Activated naive CD4-positive, alpha-beta T cell treated with anti-CD3 and anti-CD28 coated beads, Interleukin-2, amount 10 ng/mL, durations not matched to agents 7 days and 5 days (primary cell): ENCODE results near the gene MTMR10.

Experiments used
- CTCF ChIA-PET: fragments of 350-600 bp; sonication (Branson Sonifier 250); formaldehyde crosslinking; loops from one replicate; lab custom pipeline; 2021; ENCODE audit warnings: antibody characterized with exemption; lab: Charles Lee
- DNase-seq: peaks from one replicate; pipeline ENCODE4 v3.0.0-alpha.2; 2020
- H3K27ac Mint-ChIP-seq: one replicate; pipeline ENCODE4 v1.8.0; 2021; ENCODE audit warnings: mild to moderate bottlenecking, moderate library complexity, mixed read lengths
- H3K27me3 Mint-ChIP-seq: one replicate; pipeline ENCODE4 v1.8.0; 2021; ENCODE audit warnings: mild to moderate bottlenecking, mixed read lengths
- H3K36me3 Mint-ChIP-seq: one replicate; pipeline ENCODE4 v1.8.0; 2021; ENCODE audit warnings: mixed read lengths
- H3K4me1 Mint-ChIP-seq: one replicate; pipeline ENCODE4 v1.8.0; 2021; ENCODE audit warnings: mixed read lengths
- H3K4me3 Mint-ChIP-seq: one replicate; pipeline ENCODE4 v1.8.0; 2021; ENCODE audit warnings: mild to moderate bottlenecking, moderate library complexity, mixed read lengths
- H3K9me3 Mint-ChIP-seq: one replicate; pipeline ENCODE4 v1.8.0; 2021; ENCODE audit warnings: mixed read lengths

Gene MTMR10

DNA sequence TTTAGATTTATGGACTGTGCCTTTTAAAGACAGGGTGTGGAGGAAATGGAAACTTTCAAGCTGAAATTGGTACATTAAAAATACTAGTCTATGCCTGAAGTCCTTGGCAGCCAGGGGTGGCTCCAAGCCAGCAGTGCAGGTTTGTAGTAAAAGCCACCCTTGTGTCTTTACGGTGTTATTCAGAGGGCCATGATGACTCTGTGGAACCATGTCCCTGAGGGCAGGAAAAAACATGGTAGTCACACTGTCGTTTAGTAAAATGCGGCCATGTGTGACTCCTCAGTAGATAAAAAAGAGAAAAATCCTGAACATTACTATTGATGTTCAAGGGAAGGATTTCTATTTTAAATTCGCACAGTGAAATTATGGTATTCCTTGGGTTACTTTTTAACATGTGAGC is 85.1 kb downstream of the MTMR10 start:
- DNase-seq = no peak
- Mint-ChIP-seq H3K4me3 (no peak overlapping the region), H3K27ac (no peak overlapping the region), H3K9me3 (no peaks in the 10 kb centered on the region), H3K27me3 (peaks cover 15% of the 10 kb centered on the region), H3K36me3 (peaks cover 18% of the 10 kb centered on the region), H3K4me1 (peaks cover 39% of the 10 kb centered on the region)
- CTCF ChIA-PET = no interaction called here

DNA sequence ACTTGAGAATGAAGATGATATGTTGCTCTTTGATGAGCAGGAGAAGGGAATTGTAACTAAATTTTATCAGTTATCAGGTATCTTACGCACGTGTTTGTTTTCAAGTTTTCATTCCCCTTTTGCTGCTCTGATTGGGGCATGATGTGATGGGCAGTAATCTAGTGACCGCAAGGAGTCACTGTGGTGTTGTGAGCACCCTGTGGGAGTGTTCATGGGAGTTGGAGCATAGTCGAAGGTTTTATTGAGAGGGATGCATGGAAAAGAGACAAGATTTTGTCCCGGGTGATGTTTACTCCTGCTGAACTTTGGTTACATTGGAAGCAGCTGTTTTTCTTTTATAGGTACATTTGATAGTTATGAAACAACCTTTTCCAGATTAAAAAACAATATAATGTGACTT is 85.6 kb downstream of the MTMR10 start:
- Mint-ChIP-seq H3K27ac (no peak overlapping the region), H3K36me3 (peaks cover 18% of the 10 kb centered on the region), H3K4me3 (no peak overlapping the region), H3K9me3 (no peaks in the 10 kb centered on the region), H3K27me3 (peaks cover 18% of the 10 kb centered on the region), H3K4me1 (peaks cover 39% of the 10 kb centered on the region)
- DNase-seq = no peak
- CTCF ChIA-PET = no interaction called here

DNA sequence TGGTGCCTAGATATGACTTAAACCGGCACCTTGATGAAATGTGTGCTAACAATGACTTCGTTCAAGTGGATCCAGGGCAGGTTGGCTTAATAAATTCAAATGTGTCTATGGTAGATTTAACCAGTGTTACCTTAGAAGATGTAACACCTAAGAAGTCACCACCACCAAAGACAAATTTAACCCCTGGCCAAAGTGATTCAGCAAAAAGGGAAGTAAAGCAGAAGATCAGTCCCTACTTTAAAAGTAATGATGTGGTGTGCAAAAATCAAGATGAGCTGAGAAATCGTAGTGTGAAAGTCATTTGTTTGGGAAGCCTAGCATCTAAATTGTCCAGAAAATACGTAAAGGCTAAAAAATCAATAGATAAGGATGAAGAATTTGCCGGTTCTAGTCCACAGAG is 86.6 kb downstream of the MTMR10 start:
- H3K36me3 Mint-ChIP-seq = peaks cover 17% of the 10 kb centered on the region
- peaks cover 39% of the 10 kb centered on the region for H3K4me1 Mint-ChIP-seq
- H3K9me3 Mint-ChIP-seq = no peaks in the 10 kb centered on the region
- CTCF ChIA-PET = no interaction called here
- H3K27me3 Mint-ChIP-seq = peaks cover 28% of the 10 kb centered on the region
- DNase-seq = no peak
- H3K27ac Mint-ChIP-seq = no peak overlapping the region
- H3K4me3 Mint-ChIP-seq = peak overlapping the region; percentile 85

DNA sequence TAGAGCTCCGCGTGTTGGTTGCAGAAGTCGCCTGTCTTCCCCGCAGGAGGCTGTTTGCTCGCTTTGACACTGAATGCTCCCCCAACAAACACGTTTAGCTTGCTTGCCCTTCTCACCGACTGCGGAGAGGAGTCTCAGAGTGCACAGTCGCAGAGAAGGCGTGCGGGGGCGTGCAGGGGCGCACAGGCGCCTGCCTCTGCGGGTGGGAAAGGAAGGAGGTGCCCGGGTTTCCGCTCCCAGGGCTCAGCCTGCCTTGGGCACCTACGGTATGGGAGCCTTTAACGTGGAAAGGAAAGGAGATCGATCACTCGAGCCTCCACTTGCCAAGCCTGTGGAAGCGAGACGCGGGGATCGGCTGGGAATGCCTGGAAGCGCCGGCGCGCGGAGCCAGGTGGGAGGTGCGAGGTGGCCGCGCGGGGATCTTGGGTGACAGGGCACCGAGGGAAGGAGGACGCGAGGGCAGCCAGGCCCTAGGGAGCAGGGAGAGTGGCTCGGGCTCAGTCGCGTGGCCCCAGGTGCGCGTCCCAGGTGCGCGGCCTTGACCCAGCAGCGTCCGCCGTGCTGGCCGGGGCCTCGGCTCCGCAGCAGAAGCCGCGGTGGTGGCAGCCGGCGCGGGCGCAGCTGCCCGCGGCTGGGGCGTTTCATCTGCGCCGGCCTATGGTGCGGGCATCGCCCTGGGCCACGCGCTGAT is 87.8 kb downstream of the MTMR10 start, which contains the start of gene FAN1:
FAN1 (plus strand) TSS at position 419 of the 691 bp plus-strand sequence. CDS start 749 bp downstream, outside the sequence.
- peak within 1 kb of the TSS; percentile 61 for H3K27ac Mint-ChIP-seq
- DNase-seq = peak; percentile 86
- peak within 1 kb of the TSS; percentile 85 for H3K4me3 Mint-ChIP-seq
- CTCF ChIA-PET = interaction anchor here (0.7 to 1.3 kb wide), 5 partner anchors 9 to 227 kb away, joined by 3 to 5 read pairs (median 3); no protein-coding TSS in a partner anchor
- H3K9me3 Mint-ChIP-seq = no peaks in the 10 kb centered on the region
- H3K36me3 Mint-ChIP-seq = peaks cover 12% of the 10 kb centered on the region
- H3K27me3 Mint-ChIP-seq = peaks cover 29% of the 10 kb centered on the region
- H3K4me1 Mint-ChIP-seq = peaks cover 38% of the 10 kb centered on the region

DNA sequence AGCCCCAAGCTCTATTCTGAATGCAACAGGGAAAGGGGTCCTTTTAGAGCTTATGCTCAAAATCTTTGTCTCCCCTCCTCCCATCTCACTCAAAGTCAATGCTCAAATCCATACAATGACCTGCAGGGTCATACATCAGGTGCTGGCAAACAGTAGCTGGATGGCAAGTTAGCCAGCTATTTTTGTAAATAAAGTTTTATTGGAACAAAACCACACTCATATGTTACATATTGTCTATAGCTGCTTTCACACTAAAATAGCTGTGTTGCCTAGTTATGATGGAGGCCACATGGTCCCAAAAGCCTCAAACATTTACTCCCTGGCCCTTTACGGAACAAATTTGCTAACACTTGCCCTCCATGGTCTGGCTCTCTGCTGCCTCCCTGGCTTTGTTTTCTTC is 89.5 kb downstream of the MTMR10 start:
- DNase-seq = no peak
- H3K4me1 Mint-ChIP-seq = peaks cover 39% of the 10 kb centered on the region
- peaks cover 12% of the 10 kb centered on the region for H3K36me3 Mint-ChIP-seq
- H3K9me3 Mint-ChIP-seq = no peaks in the 10 kb centered on the region
- no peak overlapping the region for H3K4me3 Mint-ChIP-seq
- CTCF ChIA-PET = interaction anchor here (0.9 kb wide), 1 partner anchor 227 kb away, joined by 4 read pairs; no protein-coding TSS in a partner anchor
- no peak overlapping the region for H3K27ac Mint-ChIP-seq
- peaks cover 29% of the 10 kb centered on the region for H3K27me3 Mint-ChIP-seq

DNA sequence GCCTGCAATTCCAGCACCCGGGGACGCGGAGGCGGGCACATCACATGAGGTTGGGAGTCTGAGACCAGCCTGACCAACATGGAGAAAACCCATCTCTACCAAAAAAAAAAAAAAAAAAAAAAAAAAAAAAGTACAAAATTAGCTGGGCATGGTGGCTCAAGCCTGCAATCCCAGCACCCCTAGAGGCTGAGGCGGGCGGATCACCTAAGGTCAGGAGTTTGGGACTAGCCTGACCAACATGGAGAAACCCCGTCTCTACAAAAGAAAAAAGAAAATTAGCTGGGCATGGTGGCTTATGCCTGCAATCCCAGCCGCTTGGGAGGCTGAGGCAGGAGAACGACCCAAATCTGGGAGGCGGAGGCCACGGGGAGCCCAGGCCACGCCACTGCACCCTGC is 95.2 kb downstream of the MTMR10 start:
- Mint-ChIP-seq H3K27ac (no peak overlapping the region), H3K9me3 (no peaks in the 10 kb centered on the region), H3K36me3 (no peaks in the 10 kb centered on the region), H3K27me3 (peaks cover 20% of the 10 kb centered on the region), H3K4me3 (no peak overlapping the region), H3K4me1 (peaks cover 4% of the 10 kb centered on the region)
- no peak for DNase-seq
- CTCF ChIA-PET = interaction anchor here (3.2 kb wide), 1 partner anchor 233 kb away, joined by 31 read pairs; no protein-coding TSS in a partner anchor

DNA sequence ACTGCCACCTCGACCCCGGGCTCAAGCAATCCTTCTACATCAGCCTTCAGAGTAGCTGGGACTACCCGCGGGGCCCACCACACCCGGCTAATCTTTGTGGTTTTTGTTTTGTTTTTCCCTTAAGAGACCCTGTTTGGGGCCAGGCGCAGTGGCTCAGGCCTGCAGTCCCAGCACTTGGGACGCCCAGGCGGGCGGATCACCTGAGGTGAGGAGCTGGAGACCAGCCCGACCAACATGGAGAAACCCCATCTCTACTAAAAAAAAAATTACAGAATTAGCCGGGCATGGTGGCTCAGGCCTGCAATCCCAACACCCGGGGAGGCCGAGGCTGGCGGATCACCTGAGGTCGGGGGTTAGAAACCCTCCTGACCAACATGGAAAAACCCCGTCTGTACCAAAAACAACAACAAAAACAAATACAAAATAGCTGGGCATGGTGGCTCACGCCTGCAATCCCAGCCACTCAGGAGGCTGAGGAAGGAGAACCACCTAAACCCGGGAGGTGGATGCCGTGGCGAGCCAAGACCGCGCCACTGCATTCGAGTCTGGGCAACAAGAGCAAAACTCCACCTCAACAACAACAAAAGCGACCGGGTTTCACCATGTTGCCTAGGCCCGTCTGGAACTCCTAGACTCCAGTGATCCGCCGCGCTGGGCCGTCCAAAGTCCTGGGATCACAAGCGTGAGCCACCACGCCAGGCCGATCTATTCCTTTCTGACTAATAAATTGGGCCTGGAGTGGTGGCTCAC is 95.8 kb downstream of the MTMR10 start:
- no peak overlapping the region for H3K27ac Mint-ChIP-seq
- no peak overlapping the region for H3K4me3 Mint-ChIP-seq

DNA sequence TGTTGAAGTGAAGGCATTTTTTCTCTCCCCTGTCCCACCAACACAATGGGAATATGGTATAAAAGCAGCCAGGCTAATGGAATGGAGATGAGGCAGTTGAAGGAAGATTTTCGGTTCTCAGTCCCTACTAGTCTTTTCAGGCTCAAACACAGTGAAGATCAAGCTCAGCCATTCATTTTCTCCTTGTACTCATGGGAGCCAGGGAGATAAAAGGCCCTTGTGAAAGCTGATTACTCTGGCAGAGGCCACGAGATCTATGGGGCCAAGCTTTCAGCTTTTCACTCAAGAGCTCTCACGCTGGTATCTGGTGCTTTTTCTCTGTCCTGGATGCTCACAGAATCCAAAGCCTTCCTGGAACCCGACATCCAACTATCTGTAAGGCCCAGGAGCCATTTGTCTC is 102.2 kb downstream of the MTMR10 start:
- Mint-ChIP-seq H3K9me3 (no peaks in the 10 kb centered on the region), H3K4me3 (no peak overlapping the region), H3K27ac (no peak overlapping the region), H3K36me3 (no peaks in the 10 kb centered on the region), H3K4me1 (peaks cover under 1% of the 10 kb centered on the region), H3K27me3 (peaks cover 4% of the 10 kb centered on the region)
- CTCF ChIA-PET = interaction anchor here (2.5 kb wide), 1 partner anchor 240 kb away, joined by 9 read pairs; no protein-coding TSS in a partner anchor
- no peak for DNase-seq

More for the DNA sequence above, 95.8 kb downstream of the MTMR10 start:
- CTCF ChIA-PET = interaction anchor here (1.0 to 3.2 kb wide), 4 partner anchors 8 to 593 kb away, joined by 3 to 31 read pairs (median 4); partner anchors contain the start of gene FAN1
- H3K27me3 Mint-ChIP-seq = peaks cover 17% of the 10 kb centered on the region
- peaks cover 4% of the 10 kb centered on the region for H3K4me1 Mint-ChIP-seq
- no peaks in the 10 kb centered on the region for H3K9me3 Mint-ChIP-seq
- no peaks in the 10 kb centered on the region for H3K36me3 Mint-ChIP-seq
- no peak for DNase-seq
